Spleen (tissue), 7 donors: ENCODE results near the gene LUC7L.

ENCODE experiments used
- POLR2A ChIP-seq, 3 donors: fragments of 450-650 bp; IDR thresholded peaks; one replicate each; pipeline ENCODE4 v1.5.1; 2017; ENCODE audit warnings: antibody characterized with exemption in 3 of 3, mild to moderate bottlenecking in 1 of 3
- TF ChIP-seq, protein P1 (sequence below), 11 experiments: fragments of 200-600 bp in 7 of 11; fragments of 450-650 bp in 4 of 11; sonication (generic) in 4 of 11; IDR thresholded peaks in 8 of 11; conservative IDR thresholded peaks in 3 of 11; 1 replicate in 7 of 11; 2 replicates in 4 of 11; pipeline versions ENCODE4 v1.4.0 to v1.8.0; 2016 to 2021; ENCODE audit warnings: antibody characterized with exemption in 11 of 11, inconsistent platforms in 4 of 11, mild to moderate bottlenecking in 1 of 11
- donor health status: DM: no; HTN: no; CAD: no; lungs with moderate emphysema.
- donor health status: DM: no; HTN: no; CAD: no.
- donor health status: DM: no; HTN: no; CAD: no.

DNA sequence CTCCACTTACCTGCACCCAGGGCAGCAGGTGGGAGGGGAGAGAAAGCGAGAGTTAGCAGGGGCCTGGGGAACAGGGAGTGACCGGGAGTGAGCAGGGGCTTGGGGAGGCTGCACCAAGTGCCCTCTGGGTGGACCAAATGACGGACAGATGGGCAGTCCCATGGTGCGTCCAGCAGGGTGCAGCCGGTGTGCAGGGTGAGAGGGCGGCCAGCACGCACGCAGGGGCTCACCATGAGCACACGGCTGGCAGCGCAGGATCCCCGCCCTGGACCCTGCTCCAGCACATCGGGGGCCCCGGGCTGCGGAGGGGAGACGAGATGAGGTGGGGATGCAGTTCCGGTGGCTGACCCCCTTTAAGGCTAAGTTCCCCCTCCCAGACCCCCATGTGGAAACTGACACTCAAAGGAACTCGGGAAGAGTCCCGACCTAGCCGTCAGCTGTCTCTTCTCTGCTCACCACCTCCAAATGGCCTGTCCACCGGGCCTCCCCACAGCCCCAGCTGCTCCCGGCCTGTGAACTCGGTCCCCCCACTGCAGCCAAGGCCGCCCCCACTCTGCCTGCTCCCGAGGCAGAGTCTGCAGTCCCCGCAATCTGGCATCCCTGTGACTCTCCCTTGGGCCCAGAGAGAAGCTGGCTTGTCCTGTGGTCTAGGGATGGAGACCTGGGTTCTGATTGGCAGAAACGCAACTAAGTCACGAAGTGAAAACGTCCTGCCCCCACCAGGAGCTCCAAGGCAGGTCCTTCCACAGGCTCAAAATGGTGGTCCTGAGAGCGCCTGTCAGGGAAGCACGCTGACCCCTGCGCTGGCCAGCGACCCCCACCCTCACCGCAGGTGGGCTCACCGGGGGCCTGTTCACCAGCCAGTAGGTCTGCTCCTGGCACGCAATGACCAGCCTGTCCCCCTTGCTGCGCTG, 43.6 kb upstream of the LUC7L start:
- TF ChIP-seq, protein P1, sequence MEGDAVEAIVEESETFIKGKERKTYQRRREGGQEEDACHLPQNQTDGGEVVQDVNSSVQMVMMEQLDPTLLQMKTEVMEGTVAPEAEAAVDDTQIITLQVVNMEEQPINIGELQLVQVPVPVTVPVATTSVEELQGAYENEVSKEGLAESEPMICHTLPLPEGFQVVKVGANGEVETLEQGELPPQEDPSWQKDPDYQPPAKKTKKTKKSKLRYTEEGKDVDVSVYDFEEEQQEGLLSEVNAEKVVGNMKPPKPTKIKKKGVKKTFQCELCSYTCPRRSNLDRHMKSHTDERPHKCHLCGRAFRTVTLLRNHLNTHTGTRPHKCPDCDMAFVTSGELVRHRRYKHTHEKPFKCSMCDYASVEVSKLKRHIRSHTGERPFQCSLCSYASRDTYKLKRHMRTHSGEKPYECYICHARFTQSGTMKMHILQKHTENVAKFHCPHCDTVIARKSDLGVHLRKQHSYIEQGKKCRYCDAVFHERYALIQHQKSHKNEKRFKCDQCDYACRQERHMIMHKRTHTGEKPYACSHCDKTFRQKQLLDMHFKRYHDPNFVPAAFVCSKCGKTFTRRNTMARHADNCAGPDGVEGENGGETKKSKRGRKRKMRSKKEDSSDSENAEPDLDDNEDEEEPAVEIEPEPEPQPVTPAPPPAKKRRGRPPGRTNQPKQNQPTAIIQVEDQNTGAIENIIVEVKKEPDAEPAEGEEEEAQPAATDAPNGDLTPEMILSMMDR (IDR thresholded peaks at IDR 0.05 in 8 of 11, conservative IDR thresholded peaks at IDR 0.05 in 3 of 11): no peak
- TF ChIP-seq POLR2A (IDR thresholded peaks at IDR 0.05): no peak
